SK-N-SH (cell line): ENCODE measurements around the gene LGR6. TPM values are rescaled to one million over a fixed set of nuclear protein-coding genes. Genes with fewer than 3 reads are reported as not detected.

Experiments
- CTCF ChIA-PET: fragments of 300-600, 350-600 bp; formaldehyde crosslinking; extraction: SDS; loops from one replicate; lab custom pipeline; 2021; lab: Yijun Ruan, JAX
- POLR2A ChIA-PET: fragments of 350-600 bp; sonication (Branson Sonifier 250); formaldehyde crosslinking; extraction: SDS; loops from one replicate; lab custom pipeline; 2020; ENCODE audit warnings: antibody characterized with exemption, inconsistent platforms; lab: Yijun Ruan, JAX
- DNase-seq: peaks from one replicate; pipeline ENCODE4 v3.0.0; 2012
- H2AFZ ChIP-seq: fragments of 200-600 bp; sonication (generic); 2 replicates; pipeline ENCODE4 v1.8.1; 2016; ENCODE audit warnings: antibody characterized with exemption, mild to moderate bottlenecking, low read depth
- H3F3A ChIP-seq: fragments of 200-600 bp; sonication (generic); replicated peaks from 2 replicates; pipeline ENCODE3; 2016; ENCODE audit warnings: antibody characterized with exemption, mild to moderate bottlenecking; ENCODE audit not compliant: insufficient read depth
- H3K27ac ChIP-seq, 2 experiments: fragments of 200-500 bp in 1 of 2; fragments of 200-600 bp in 1 of 2; sonication (Bioruptor generic) in 1 of 2; sonication (generic), shearing (Covaris generic) in 1 of 2; 2 replicates each; pipeline versions ENCODE4 v1.5.1 to v1.6.1; 2014 to 2016; ENCODE audit warnings: low read depth in 2 of 2, inconsistent platforms in 1 of 2, low read length in 1 of 2, mild to moderate bottlenecking in 1 of 2, mixed read lengths in 1 of 2
- H3K27me3 ChIP-seq: fragments of 200-600 bp; sonication (generic), shearing (Covaris generic); 2 replicates; pipeline ENCODE4 v1.6.1; 2016; ENCODE audit warnings: mixed run types; ENCODE audit not compliant: insufficient read depth
- H3K36me3 ChIP-seq, 2 experiments: fragments of 200-500 bp in 1 of 2; fragments of 200-600 bp in 1 of 2; sonication (Bioruptor generic) in 1 of 2; sonication (generic) in 1 of 2; replicated peaks in 1 of 2; 2 replicates each; pipeline versions ENCODE3 to v1.5.1; 2014 to 2016; ENCODE audit warnings: low read length in 1 of 2, mild to moderate bottlenecking in 1 of 2; ENCODE audit not compliant: insufficient read depth in 2 of 2, control insufficient read depth in 1 of 2
- H3K4me1 ChIP-seq, 2 experiments: fragments of 200-500 bp in 1 of 2; fragments of 200-600 bp in 1 of 2; sonication (Bioruptor generic) in 1 of 2; sonication (generic), shearing (Covaris generic) in 1 of 2; 2 replicates each; pipeline versions ENCODE4 v1.5.1 to v1.6.1; 2014 to 2016; ENCODE audit warnings: low read depth in 1 of 2, low read length in 1 of 2, mixed run types in 1 of 2; ENCODE audit not compliant: insufficient read depth in 2 of 2, control insufficient read depth in 1 of 2
- H3K4me2 ChIP-seq: fragments of 200-600 bp; sonication (generic), shearing (Covaris generic); 2 replicates; pipeline ENCODE4 v1.6.1; 2017; ENCODE audit warnings: mixed run types
- H3K4me3 ChIP-seq, 2 experiments: fragments of 200-500 bp in 1 of 2; fragments of 200-600 bp in 1 of 2; sonication (Bioruptor generic) in 1 of 2; sonication (generic), shearing (Covaris generic) in 1 of 2; 2 replicates each; pipeline versions ENCODE4 v1.5.1 to v1.8.1; 2014 to 2016; ENCODE audit warnings: low read depth in 2 of 2, inconsistent platforms in 1 of 2, low read length in 1 of 2, mild to moderate bottlenecking in 1 of 2, mixed read lengths in 1 of 2, moderate library complexity in 1 of 2
- H3K79me2 ChIP-seq: fragments of 200-600 bp; sonication (generic); 2 replicates; pipeline ENCODE4 v1.8.1; 2017; ENCODE audit warnings: mild to moderate bottlenecking; ENCODE audit not compliant: insufficient read depth
- H3K9ac ChIP-seq: fragments of 200-600 bp; sonication (generic); 2 replicates; pipeline ENCODE4 v1.6.1; 2017; ENCODE audit warnings: mixed run types
- H3K9me2 ChIP-seq: fragments of 200-600 bp; sonication (generic); 2 replicates; pipeline ENCODE4 v1.6.1; 2017; ENCODE audit warnings: mixed run types
- H3K9me3 ChIP-seq: fragments of 200-600 bp; sonication (generic); 2 replicates; pipeline ENCODE4 v1.6.1; 2017; ENCODE audit warnings: mixed run types, mild to moderate bottlenecking, moderate library complexity
- H4K20me1 ChIP-seq: fragments of 200-600 bp; sonication (generic); 2 replicates; pipeline ENCODE4 v1.6.1; 2017; ENCODE audit warnings: mild to moderate bottlenecking, mixed run types; ENCODE audit not compliant: insufficient read depth
- CHD2 ChIP-seq: fragments of 150-350 bp; IDR thresholded peaks from 2 replicates; pipeline ENCODE4 v1.6.1; 2018; ENCODE audit warnings: low read length; ENCODE audit not compliant: partially characterized antibody
- FOXJ3 ChIP-seq: sonication (generic); formaldehyde crosslinking; IDR thresholded peaks from 2 replicates; pipeline ENCODE4 v1.5.1; 2020; ENCODE audit warnings: mild to moderate bottlenecking, missing genetic modification reagents
- JUND ChIP-seq: IDR thresholded peaks from 2 replicates; pipeline ENCODE4 v1.4.0; 2012
- MEF2A ChIP-seq: IDR thresholded peaks from 2 replicates; pipeline ENCODE4 v1.4.0; 2012; ENCODE audit warnings: low read depth, borderline replicate concordance
- NFIC ChIP-seq: IDR thresholded peaks from 2 replicates; pipeline ENCODE4 v1.4.0; 2012; ENCODE audit warnings: borderline replicate concordance
- RXRA ChIP-seq: IDR thresholded peaks from 2 replicates; pipeline ENCODE4 v1.4.0; 2012; ENCODE audit warnings: low read depth, mild to moderate bottlenecking, borderline replicate concordance
- SMC3 ChIP-seq: IDR thresholded peaks from 2 replicates; pipeline ENCODE4 v1.6.1; 2012; ENCODE audit warnings: low read depth, low read length, improper control_type of control experiment
- TEAD4 ChIP-seq: IDR thresholded peaks from 2 replicates; pipeline ENCODE4 v1.4.0; 2012; ENCODE audit warnings: mild to moderate bottlenecking, borderline replicate concordance; ENCODE audit not compliant: insufficient read depth
- WGBS: methylation state at CpG from one replicate; pipeline ENCODE4 v1.1.6; 2017; ENCODE audit warnings: low lambda C conversion rate; 5-methylcytosine and 5-hydroxymethylcytosine counted together
- polyA plus RNA-seq, 3 experiments: library from polyadenylated mRNA; depleted of rRNA; stranded (reverse); fragments of >200 nt; gene quantifications; 2 replicates each; pipeline ENCODE4 v1.2.3, GENCODE V29; 2012
- TF ChIP-seq, protein P1 (sequence below): fragments of 150-350 bp; IDR thresholded peaks from 2 replicates; pipeline ENCODE4 v1.6.1; 2016; ENCODE audit warnings: mild to moderate bottlenecking, low read depth, low read length
- TF ChIP-seq, protein P2 (sequence below): fragments of 150-350 bp; IDR thresholded peaks from 2 replicates; pipeline ENCODE4 v1.6.1; 2017; ENCODE audit warnings: antibody characterized with exemption, low read length, low read depth, borderline replicate concordance
- TF ChIP-seq, protein P3 (sequence below): IDR thresholded peaks from 2 replicates; pipeline ENCODE4 v1.4.0; 2012; ENCODE audit warnings: low read depth, borderline replicate concordance

The LGR6 gene
- polyA plus RNA-seq, 1 of the 3 experiments (the other 2 are of a cell fraction) = 0.03 TPM

DNA sequence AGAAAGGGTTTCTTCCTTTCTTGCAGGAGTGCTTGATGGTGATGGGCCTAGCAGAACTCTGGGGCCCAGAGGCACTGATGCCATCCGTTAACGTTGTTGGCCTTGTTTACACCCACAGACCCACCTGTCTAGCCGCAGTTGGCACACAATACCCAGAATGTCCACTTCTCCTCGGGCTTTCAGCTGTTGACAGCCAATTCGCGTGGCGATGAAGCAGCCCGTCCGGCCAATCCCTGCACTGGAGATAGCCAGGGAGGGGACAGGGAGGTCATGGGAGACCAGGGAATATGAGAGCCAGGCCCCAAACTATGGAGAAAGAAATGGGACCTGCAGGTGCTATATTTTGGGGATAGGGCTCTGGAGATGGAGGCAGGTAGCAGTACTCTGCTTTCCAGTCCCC, 43.4 kb upstream of the LGR6 start:
- TF ChIP-seq CHD2 (no peak), JUND (no peak), RXRA (no peak), MEF2A (no peak), FOXJ3 (no peak), TEAD4 (no peak), SMC3 (no peak)
- TF ChIP-seq, protein P1, sequence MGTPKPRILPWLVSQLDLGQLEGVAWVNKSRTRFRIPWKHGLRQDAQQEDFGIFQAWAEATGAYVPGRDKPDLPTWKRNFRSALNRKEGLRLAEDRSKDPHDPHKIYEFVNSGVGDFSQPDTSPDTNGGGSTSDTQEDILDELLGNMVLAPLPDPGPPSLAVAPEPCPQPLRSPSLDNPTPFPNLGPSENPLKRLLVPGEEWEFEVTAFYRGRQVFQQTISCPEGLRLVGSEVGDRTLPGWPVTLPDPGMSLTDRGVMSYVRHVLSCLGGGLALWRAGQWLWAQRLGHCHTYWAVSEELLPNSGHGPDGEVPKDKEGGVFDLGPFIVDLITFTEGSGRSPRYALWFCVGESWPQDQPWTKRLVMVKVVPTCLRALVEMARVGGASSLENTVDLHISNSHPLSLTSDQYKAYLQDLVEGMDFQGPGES = no peak
- TF ChIP-seq, protein P2, sequence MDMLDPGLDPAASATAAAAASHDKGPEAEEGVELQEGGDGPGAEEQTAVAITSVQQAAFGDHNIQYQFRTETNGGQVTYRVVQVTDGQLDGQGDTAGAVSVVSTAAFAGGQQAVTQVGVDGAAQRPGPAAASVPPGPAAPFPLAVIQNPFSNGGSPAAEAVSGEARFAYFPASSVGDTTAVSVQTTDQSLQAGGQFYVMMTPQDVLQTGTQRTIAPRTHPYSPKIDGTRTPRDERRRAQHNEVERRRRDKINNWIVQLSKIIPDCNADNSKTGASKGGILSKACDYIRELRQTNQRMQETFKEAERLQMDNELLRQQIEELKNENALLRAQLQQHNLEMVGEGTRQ = no peak
- TF ChIP-seq, all 33 proteins: peak for 0
- Histone ChIP-seq H3K9me2 (no peaks in the 10 kb centered on the region), H2AFZ (no peak overlapping the region), H3K4me3 (no peak overlapping the region), H3K4me1 (peaks cover 6 to 17% of the 10 kb centered on the region in 2 experiments; a peak in 1 of 4 replicates), H3F3A (peaks cover 5% of the 10 kb centered on the region), H4K20me1 (no peaks in the 10 kb centered on the region), H3K36me3 (no peaks in the 10 kb centered on the region), H3K27ac (no peak overlapping the region), H3K9ac (no peak overlapping the region), H3K79me2 (peaks cover under 1% of the 10 kb centered on the region; the same call in 1 of the 2 replicates), H3K27me3 (no peaks in the 10 kb centered on the region), H3K9me3 (no peaks in the 10 kb centered on the region), H3K4me2 (no peak overlapping the region)
- no peak for DNase-seq
- POLR2A ChIA-PET = no interaction called here
- CTCF ChIA-PET = no interaction called here
- WGBS = 89% methylated on average over 9 of the region's 9 CpGs

DNA sequence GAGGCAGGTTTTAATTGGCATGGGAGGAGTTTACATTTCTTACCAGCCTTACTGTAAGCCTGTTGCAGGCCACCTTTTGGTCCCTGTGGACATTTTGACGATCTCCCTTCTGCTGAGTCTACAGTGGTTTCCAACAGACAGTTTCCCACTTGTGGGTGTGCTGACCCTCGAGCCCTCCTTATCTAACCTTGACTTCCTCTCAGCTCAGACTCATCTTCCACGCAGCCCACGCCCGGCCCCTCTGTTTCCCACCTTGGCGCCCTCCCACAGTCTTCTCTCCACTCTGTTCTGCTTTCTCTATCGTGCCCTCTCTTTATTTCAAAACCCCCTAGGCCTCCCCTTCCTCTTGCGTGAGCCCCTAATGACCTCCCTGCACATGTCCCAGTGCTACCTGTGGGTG, 43.0 kb upstream of the LGR6 start:
- Histone ChIP-seq H3K27me3 (no peaks in the 10 kb centered on the region), H3K27ac (no peak overlapping the region), H3F3A (peaks cover 5% of the 10 kb centered on the region), H3K4me2 (no peak overlapping the region), H3K4me3 (no peak overlapping the region), H2AFZ (no peak overlapping the region), H3K9me3 (no peaks in the 10 kb centered on the region), H3K36me3 (no peaks in the 10 kb centered on the region), H4K20me1 (no peaks in the 10 kb centered on the region), H3K9ac (no peak overlapping the region), H3K9me2 (no peaks in the 10 kb centered on the region), H3K4me1 (peaks cover 9 to 18% of the 10 kb centered on the region in 2 experiments; a peak in 1 of 4 replicates), H3K79me2 (no peaks in the 10 kb centered on the region)
- no peak for DNase-seq
- 83% methylated on average over 8 of the region's 8 CpGs for WGBS
- ChIA-PET CTCF (no interaction called here), POLR2A (no interaction called here)
- TF ChIP-seq, protein P3, sequence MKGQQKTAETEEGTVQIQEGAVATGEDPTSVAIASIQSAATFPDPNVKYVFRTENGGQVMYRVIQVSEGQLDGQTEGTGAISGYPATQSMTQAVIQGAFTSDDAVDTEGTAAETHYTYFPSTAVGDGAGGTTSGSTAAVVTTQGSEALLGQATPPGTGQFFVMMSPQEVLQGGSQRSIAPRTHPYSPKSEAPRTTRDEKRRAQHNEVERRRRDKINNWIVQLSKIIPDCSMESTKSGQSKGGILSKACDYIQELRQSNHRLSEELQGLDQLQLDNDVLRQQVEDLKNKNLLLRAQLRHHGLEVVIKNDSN = no peak
- TF ChIP-seq NFIC = no peak
